ENCODE results near the gene MYOZ1. TPM values are rescaled to one million over a fixed set of nuclear protein-coding genes. Genes with fewer than 3 reads are reported as not detected.

The MYOZ1 gene
- total and polyA plus RNA-seq, 2 of the 8 experiments (the other 6 are each of a cell fraction or from before 2014, with no cell fraction given), result 2.6 to 3.3 TPM

DNA sequence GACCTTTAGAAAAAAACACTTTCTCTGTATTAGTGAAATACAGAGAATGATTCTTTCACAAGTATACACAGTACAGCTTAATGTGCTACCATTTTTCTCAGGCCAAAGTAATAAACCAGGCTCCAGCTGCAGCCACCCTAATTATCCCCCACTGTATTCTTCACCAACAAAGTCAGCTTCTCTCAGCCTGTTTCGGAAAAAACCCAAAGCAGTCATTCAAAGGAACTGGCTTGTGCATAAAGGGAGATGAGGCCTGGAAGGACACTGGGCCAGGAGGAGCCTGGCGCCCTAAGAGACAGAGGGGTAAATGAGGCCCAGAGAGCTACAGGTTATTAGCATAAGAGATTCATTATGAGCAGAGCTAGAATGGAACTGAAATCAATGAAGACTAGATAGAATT lies 59.4 kb downstream of the MYOZ1 start (continued):
- TF ChIP-seq, protein P1, sequence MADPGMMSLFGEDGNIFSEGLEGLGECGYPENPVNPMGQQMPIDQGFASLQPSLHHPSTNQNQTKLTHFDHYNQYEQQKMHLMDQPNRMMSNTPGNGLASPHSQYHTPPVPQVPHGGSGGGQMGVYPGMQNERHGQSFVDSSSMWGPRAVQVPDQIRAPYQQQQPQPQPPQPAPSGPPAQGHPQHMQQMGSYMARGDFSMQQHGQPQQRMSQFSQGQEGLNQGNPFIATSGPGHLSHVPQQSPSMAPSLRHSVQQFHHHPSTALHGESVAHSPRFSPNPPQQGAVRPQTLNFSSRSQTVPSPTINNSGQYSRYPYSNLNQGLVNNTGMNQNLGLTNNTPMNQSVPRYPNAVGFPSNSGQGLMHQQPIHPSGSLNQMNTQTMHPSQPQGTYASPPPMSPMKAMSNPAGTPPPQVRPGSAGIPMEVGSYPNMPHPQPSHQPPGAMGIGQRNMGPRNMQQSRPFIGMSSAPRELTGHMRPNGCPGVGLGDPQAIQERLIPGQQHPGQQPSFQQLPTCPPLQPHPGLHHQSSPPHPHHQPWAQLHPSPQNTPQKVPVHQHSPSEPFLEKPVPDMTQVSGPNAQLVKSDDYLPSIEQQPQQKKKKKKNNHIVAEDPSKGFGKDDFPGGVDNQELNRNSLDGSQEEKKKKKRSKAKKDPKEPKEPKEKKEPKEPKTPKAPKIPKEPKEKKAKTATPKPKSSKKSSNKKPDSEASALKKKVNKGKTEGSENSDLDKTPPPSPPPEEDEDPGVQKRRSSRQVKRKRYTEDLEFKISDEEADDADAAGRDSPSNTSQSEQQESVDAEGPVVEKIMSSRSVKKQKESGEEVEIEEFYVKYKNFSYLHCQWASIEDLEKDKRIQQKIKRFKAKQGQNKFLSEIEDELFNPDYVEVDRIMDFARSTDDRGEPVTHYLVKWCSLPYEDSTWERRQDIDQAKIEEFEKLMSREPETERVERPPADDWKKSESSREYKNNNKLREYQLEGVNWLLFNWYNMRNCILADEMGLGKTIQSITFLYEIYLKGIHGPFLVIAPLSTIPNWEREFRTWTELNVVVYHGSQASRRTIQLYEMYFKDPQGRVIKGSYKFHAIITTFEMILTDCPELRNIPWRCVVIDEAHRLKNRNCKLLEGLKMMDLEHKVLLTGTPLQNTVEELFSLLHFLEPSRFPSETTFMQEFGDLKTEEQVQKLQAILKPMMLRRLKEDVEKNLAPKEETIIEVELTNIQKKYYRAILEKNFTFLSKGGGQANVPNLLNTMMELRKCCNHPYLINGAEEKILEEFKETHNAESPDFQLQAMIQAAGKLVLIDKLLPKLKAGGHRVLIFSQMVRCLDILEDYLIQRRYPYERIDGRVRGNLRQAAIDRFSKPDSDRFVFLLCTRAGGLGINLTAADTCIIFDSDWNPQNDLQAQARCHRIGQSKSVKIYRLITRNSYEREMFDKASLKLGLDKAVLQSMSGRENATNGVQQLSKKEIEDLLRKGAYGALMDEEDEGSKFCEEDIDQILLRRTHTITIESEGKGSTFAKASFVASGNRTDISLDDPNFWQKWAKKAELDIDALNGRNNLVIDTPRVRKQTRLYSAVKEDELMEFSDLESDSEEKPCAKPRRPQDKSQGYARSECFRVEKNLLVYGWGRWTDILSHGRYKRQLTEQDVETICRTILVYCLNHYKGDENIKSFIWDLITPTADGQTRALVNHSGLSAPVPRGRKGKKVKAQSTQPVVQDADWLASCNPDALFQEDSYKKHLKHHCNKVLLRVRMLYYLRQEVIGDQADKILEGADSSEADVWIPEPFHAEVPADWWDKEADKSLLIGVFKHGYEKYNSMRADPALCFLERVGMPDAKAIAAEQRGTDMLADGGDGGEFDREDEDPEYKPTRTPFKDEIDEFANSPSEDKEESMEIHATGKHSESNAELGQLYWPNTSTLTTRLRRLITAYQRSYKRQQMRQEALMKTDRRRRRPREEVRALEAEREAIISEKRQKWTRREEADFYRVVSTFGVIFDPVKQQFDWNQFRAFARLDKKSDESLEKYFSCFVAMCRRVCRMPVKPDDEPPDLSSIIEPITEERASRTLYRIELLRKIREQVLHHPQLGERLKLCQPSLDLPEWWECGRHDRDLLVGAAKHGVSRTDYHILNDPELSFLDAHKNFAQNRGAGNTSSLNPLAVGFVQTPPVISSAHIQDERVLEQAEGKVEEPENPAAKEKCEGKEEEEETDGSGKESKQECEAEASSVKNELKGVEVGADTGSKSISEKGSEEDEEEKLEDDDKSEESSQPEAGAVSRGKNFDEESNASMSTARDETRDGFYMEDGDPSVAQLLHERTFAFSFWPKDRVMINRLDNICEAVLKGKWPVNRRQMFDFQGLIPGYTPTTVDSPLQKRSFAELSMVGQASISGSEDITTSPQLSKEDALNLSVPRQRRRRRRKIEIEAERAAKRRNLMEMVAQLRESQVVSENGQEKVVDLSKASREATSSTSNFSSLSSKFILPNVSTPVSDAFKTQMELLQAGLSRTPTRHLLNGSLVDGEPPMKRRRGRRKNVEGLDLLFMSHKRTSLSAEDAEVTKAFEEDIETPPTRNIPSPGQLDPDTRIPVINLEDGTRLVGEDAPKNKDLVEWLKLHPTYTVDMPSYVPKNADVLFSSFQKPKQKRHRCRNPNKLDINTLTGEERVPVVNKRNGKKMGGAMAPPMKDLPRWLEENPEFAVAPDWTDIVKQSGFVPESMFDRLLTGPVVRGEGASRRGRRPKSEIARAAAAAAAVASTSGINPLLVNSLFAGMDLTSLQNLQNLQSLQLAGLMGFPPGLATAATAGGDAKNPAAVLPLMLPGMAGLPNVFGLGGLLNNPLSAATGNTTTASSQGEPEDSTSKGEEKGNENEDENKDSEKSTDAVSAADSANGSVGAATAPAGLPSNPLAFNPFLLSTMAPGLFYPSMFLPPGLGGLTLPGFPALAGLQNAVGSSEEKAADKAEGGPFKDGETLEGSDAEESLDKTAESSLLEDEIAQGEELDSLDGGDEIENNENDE (IDR thresholded peaks at IDR 0.05; ENCODE audit: insufficient replicate concordance, low read length), result no peak
- TF ChIP-seq RBBP5 (IDR thresholded peaks at IDR 0.05; ENCODE audit: borderline replicate concordance, low read depth, low read length), result no peak
- no peak for TF ChIP-seq EGR1 (IDR thresholded peaks at IDR 0.05; ENCODE audit: borderline replicate concordance, low read depth, low read length)
- TF ChIP-seq PHF8 (conservative IDR thresholded peaks at IDR 0.05; ENCODE audit: low read depth, low read length), result no peak
- no peak for TF ChIP-seq KDM4A (IDR thresholded peaks at IDR 0.05; ENCODE audit: low read depth, low read length, severe bottlenecking)
- no peak for TF ChIP-seq FOSL1 (IDR thresholded peaks at IDR 0.05; ENCODE audit: insufficient read depth, low read depth, low read length)
- TF ChIP-seq SUZ12 (IDR thresholded peaks at IDR 0.05; ENCODE audit: low read length), result no peak
- no peak for TF ChIP-seq SIRT6 (IDR thresholded peaks at IDR 0.05; ENCODE audit: low read length)
- TF ChIP-seq, protein P2, sequence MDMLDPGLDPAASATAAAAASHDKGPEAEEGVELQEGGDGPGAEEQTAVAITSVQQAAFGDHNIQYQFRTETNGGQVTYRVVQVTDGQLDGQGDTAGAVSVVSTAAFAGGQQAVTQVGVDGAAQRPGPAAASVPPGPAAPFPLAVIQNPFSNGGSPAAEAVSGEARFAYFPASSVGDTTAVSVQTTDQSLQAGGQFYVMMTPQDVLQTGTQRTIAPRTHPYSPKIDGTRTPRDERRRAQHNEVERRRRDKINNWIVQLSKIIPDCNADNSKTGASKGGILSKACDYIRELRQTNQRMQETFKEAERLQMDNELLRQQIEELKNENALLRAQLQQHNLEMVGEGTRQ (IDR thresholded peaks at IDR 0.05; ENCODE audit: low read length), result no peak
